Activated CD4-positive, alpha-beta T cell treated with anti-CD3 and anti-CD28 coated beads for 48 hours (primary cell): ENCODE results near the gene SLC5A1.

ENCODE experiments used
- DNase-seq: peaks from one replicate; pipeline ENCODE4 v3.0.0-alpha.2; 2020

The SLC5A1 gene

DNA sequence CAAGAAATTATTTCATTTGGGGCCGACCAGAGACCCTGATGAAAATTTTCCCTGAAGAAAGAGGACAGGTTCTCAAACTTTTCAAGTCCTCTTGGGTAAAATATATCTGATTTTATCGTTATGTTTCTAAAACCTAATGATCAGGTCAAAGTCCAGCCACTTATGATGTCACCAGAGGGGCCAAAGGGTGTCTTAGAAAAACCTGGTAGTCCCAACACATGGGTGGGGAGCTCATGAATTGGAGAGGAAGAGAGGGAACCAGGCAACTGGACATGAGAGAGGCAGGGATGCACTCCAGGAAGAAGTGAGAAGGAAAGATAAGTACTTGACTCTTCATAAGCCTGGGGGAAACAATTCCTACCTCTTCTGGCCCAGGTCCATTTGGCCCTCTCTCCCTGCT, 9.2 kb downstream of the SLC5A1 start:
- no peak for DNase-seq

DNA sequence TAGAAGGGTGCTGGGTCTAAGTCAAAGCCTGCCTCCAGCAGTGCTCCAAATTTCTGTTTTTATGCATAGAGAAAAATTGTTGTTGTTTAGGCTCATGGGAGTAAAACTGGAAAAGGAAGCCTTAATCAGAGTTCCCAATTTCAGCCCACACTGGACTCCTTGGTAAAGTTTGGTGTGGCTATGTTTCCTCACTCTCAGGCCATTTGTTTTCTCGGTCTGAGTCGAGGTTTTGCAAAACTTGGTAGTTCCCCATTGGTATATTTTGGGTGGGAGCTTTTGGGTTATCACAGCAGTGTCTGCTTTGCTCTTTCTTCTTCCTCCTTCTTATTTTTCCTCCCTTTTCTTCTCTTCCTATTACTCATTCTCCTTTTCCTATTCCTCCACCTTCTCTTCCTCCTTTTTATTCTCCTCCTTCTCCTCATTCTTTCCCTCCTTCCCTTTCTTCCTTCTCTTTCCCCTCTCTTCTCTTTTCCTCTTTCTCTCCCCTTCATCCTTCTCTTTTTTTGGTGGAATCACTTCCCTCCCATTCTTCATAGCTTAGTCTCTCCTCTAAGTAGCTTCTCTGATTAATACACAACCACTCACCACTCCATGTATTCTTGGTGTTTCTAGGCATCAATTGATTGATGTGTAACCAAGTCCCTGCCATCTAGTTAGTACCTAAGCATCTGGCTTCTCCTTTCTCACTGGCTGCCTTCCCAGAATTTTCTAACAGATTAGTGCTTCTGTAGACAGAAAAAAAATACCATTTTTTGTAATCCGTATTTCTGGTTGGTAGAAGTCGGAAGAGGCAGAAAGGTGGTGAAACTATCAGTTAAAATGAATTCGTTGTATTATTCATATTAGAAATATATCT, 10.1 kb downstream of the SLC5A1 start:
- DNase-seq: no peak

DNA sequence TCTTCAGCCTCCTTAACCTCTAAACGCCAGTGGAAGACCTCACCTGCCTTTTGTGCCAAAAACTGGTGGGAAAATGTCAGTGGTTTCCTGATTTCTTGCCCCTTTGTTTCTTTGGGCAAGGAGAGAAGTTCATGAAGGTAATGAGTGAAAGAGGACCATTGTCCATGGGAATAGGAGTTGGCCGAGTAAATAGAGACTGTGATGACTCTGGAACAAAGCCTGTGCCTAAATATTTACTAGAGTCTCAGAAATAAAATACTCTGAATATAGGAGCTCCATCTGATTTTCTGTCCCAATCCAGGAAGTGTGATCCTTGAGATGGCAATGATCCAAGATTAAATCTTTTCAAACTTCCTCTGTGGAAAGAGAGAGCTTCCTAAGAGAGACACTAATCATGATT, 12.0 kb downstream of the SLC5A1 start:
- DNase-seq: no peak

DNA sequence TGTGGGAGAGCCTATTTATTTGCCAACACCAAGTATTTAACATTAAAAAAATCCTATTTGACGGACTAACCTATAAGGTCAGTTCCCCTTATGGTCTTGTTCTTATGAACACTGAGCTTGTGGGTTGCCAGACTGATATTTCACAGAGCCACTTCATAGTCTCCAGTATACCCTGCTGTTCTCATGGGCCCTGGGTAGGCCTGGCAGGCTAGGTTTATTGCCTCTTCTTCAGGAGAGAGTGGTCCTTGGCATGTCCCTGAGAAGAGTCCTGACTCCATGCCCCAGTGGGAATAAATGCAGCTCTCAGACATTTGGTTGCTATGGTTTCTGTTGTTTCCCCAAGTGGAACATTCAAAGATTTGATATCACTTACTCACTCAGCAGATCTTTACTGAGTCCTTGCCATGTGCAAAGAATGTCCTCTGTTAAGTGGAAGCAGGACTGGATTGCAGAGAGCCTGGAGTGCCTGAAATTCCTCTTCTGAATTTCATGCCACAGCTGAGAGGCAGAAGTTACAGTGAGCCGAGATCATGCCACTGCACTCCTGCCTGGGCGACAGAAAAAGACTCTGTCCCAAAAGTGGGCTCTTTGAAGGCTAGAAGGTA, 15.7 kb downstream of the SLC5A1 start:
- no peak for DNase-seq

DNA sequence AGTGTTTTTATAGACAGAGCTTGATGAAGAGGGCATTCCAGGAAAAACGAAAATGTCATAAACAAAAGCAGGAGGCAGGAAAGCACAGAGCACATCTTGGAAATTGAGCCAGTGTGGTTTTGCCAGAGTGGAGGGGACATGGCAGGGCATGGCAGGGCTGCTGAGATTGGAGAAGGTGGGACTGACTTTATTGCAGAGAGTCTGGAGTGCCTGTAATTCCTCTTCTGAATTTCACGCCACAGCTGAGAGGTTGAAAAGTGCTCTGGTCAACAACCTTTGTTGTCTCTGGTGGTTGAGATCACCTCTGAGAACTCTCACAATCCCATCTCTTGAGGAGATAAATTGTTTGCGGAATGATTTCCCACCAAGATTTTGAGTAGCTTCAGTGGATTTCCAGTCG, 16.4 kb downstream of the SLC5A1 start:
- no peak for DNase-seq

DNA sequence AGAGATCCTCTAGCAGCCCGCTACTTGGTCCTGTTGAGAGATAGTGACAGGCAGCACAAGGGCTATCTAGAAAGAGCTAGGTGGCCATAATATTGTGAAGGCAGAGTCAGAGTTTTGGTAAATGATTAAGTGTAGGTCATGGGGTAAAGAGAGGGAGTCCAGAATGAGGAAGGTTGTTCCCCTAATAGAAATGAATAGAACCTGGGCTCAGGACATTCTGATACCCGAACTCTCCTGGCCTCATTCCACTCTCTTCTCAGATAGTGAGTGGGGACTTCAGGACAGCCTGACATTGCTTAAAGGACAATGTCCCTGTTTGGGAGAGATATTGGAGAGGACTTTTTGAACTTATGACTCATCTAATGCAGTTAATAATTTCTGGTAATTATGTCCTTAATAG, 20.6 kb downstream of the SLC5A1 start:
- DNase-seq: no peak

DNA sequence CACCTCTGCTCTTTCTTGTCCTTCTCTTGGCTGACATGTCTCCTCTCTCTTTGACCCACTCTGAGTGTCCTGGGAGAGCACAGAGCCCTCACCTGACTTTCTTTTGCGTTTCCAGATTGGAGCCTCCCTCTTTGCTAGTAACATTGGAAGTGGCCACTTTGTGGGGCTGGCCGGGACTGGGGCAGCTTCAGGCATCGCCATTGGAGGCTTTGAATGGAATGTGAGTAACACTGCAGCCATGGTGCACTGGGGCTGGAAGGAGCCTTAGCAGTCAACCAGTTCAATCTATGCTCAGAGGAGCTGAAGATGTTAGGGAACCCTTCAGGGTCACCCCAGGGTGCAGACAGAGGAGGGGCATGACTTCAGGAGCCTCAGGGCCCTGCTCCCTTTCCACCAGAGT, 23.8 kb downstream of the SLC5A1 start:
- no peak for DNase-seq

DNA sequence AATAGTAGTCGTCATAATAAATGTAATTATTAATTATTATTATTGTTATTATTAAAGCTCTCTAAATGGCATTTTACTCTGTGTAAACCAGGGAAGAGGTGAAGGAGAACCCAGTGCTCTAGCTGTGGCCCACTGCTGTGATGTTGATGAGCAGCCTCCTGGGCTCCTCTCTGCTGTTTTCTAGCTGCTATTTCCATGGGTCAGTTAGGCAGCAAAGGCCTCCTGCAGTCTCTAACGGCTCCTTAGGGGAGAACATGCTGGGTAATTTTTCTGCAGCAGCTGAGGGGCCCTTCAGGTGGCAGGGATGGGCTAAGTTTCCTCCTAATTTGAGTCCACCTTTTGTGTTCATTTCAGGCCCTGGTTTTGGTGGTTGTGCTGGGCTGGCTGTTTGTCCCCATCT, 24.6 kb downstream of the SLC5A1 start:
- DNase-seq: no peak

DNA sequence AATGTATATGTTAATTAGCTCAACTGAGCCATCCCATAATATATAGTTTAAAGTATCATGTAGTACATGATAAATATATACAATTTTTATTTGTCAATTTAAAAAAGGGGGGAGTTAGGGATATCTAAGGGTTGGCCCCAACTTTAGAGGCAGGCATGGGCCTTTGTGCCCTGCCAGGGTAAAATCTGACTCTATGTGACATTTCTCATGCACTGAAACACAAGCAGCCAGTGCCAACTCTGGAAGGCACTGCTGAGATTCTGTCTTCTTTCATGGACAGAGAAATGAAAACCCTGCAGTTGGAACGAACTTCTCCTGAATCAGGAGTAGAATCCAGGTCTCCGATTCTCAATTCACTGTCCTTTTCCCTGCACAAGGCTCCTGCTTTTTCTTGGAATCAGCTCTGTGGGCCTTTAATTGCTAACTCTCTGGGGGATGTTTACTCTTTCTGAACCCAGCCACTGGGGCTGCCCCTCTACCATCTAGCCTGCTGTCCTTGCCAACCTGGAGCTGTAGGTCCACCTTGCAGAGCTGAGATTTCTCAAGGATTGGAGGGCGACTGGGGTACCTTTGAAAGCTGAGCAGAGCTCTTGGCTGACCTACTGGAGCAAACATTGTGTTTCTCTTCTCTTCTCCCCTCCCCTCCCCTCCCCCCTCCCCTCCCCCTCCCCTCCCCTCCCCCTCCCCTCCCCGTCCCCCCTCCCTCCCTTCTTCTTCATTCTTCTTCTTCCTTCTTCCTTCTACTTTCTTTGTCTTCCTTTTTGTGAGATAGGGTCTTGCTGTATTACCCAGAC, 26.7 kb downstream of the SLC5A1 start:
- no peak for DNase-seq

DNA sequence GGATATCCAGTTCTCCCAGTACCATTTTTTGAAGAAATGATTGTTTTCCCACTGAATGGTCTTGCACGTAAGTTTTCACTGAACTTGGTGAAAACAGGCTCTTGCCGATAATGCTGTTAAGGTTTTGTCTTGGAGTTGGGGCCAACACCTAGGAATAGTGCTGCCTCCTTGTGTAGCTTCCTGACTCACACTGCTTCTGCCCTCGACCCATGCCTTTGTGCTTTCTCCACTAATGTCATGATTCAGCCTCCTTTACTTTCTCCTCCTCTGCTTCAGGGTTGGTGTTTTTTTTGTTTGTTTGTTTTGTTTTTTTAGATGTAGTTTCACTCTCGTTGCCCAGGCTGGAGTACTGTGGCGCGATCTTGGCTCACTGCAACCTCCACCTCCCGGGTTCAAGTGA, 30.2 kb downstream of the SLC5A1 start:
- no peak for DNase-seq

DNA sequence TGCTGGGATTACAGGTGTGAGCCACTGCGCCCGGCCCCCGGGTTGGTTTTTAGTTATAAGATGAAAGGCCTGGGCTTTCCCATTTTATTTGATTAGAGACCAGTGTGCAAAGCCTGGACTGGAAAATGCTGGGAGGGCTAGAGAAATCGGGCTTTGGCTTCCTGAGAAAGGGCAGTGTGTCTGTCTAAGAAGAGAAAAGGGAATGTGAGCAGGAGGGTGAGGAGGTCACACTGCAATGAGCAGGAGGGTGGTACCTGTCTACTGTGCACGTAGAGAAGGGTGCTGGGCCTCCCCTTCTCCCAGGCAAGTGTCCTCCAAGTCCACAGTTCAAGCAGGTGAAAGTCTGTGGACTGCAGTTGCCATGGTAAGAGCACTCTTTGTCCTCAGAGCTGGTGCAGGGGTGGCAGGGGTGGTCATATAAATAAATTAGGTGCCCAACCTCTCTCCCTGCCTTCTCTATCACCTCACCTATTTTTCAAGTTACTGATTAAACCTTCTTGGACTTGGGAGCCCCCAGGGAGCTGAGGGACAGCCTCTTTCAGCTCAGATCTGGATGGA, 30.8 kb downstream of the SLC5A1 start:
- no peak for DNase-seq

DNA sequence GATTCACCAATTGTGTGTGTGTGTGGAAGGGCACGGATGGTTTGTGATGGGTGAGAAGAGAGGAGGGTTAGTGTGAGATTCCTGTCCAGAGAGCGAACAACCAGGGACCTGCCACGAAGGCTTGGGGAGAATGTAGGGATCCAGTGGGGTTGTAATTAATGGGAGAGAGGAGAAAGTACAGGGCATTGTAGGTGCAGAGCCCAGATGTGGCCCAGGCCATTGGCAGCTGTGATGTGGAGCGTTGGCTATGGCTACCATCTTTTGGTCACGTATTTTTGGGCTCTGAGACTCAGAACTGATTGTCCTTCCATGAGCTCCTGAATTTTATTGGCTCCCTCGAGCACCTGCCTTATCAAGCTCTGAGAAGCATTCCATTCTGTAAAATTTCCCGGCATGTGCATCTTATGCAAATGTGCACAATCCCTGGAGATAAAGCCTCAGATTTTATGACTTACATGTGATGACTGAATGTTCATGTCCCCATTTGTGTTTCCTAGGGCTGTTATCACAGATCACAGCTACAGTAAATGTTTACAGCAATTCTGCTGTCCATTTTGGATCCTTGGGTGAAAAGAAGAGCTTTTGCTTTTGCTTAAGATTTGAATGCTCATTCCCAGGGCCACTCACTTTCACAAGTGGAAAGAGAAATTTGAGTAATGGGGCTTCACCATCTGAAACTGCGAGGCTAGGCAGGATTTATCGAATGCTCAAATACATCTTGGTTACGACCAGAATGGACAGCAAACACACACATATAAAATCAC, 33.1 kb downstream of the SLC5A1 start:
- no peak for DNase-seq

DNA sequence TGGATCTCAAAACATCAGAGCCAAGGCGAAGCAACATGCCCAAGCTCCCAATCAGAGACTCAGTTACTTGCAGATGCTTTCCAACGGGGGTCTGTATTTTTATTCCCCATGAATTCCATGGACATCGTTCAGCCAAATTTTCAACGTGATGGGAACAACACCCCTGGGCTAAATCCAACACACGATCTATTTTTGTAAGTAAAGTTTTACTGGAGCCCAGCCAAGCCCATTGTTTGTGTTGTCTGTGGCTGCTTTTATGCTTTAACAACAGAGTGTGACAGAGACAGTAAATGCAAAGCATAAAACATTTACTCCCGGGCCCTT, 33.7 kb downstream of the SLC5A1 start:
- DNase-seq: no peak

DNA sequence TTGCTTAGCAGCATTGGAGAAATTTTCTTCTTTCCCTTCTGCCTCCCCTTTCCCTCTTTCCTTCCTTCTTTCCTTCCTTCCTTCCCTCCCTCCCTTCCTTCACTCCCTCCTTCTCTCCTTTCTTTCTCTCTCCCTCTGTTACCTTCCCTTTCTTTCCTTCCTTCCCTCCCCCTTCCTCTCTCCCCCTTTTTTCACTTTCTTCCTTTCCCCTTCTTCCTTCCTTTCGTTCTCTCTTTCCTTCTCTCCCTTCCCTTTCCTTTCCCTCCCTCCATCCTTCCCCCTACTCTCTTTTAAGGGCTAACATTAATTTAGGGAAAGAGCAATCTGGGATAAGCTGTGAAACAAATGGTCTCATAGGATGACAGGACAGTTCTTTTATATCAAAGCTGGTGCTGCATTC, 34.1 kb downstream of the SLC5A1 start:
- no peak for DNase-seq

DNA sequence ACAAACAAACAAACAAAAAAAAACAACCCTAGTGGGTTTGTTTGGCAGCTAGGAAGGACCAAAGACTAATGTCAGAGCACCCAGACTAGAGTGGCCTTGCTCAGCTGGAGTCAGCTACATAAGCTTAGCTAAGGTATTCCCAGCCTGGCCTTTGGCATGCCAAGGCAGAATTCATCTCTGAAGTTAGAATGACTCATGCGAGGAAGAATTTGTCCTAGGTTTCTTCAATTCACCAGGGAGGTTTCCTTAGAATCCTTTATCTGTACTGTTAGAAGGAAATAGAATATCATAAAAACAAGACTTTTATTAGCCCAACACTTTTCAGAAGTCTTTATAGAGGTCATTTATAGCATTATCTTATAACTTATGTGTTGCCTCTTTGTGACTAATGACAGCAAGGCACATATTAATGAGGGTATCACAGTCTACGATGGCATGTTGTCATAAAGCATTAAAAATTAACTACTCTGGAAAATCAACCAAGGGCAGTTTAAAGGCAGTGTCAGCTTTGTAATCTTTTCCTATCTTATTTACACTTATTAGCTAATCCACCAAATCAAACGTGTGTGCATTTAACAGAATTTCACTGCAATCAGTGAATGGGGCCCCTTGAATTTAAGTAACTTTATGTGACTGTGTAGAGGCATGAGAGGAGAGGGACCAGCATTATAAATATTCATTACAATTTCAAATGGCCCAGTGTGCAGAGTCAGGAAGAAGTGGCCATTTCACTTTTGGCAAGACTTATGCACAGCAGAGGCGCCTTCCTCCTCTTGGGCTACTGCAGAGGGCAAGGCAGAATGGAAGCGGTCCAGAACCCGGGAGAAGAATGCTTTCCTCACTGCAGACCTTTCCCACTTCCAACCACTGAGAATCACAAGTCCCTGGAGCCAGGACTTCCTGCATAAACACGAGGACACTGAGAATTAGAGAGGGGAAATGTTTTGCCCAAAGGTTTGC, 36.3 kb downstream of the SLC5A1 start:
- no peak for DNase-seq

DNA sequence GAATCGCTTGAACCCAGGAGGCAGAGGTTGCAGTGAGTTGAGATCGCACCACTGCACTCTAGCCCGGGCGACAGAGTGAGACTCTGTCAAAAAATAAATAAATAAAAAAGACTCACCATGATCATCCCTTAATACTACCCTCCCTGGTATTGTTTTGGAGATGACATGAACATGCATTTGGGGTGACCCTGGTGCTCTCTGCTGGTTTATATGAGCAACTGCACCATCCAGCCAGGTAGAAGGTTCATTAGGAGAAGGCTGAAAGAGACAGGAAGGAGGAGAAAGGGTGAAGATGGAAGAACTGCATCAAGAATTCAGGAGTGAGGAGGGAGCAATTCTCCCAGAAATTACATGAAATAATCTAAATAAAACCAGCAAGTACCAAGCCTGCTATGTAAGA, 37.8 kb downstream of the SLC5A1 start:
- peak; percentile 33 for DNase-seq

DNA sequence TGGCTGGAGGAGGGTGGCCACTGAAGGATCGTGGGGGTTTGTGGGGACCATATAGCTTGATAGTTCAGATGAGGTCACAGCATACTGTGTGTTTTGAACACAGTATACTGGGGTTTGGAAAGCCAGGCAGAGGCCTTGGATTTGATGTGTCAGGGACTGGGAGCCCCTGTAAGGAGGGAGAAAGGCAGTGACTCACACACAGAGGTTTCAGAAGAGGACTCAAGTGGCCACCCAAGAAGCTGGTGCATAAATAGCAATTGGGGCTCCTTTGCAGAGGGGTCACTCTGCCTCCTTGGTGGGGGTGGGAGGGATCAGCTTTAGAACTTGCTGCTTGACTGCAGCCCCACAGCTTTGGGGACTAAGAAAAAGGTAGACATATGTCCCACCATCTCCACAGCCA, 39.3 kb downstream of the SLC5A1 start:
- DNase-seq: no peak

DNA sequence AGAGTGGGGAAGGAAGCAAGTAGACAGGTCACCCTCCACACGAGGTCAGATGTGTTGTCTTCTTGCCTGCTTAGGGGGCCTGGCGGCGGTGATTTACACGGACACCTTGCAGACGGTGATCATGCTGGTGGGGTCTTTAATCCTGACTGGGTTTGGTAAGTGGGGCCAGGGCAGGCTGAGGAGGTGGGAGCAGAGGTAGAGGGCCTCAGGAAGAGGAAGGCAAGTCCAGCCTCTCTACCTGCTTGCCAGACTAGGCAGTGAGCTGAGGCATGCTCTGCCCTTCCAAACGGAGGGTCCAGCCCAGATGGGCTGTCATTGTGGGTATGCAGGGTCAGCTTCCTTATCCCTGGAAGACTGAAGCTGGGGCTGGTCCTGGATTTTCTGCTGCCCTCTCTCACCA, 39.9 kb downstream of the SLC5A1 start:
- DNase-seq: no peak

DNA sequence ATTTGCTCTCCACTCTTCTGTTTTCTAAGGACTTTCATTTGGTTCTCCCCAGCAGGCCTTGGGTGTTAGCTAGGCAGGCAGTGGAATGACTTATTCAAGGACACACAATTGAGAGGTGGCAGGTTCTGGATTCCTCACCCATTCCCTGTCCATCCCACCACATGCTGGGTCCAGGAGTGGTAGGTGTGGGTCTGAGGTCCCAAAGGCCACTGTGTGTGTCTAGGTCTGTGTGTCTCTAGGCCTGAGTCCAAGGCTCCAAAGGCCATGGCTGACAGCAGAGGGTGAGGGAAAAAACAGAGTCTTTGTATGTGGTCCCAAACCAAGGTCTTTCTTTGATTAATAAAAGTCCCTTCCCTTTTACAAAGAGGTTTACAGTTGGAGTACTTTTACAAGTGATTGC, 40.8 kb downstream of the SLC5A1 start:
- no peak for DNase-seq

DNA sequence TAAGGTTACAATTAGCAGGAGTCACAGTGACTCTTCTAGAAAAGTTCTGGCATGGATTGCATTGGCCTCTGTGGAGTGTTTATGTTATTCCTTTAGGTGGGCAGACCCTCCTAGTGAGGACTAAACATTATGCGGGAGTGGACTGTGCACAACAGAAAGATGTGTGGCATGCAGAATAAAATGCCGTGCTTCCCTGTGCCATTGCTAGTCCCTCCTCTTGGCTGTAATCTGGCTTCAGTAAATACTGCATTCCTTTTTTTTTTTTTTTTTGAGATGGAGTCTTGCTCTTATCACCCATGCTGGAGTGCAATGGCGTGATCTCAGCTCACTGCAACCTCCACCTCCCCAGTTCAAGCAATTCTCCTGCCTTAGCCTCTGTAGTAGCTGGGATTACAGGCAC, 45.0 kb downstream of the SLC5A1 start:
- no peak for DNase-seq

DNA sequence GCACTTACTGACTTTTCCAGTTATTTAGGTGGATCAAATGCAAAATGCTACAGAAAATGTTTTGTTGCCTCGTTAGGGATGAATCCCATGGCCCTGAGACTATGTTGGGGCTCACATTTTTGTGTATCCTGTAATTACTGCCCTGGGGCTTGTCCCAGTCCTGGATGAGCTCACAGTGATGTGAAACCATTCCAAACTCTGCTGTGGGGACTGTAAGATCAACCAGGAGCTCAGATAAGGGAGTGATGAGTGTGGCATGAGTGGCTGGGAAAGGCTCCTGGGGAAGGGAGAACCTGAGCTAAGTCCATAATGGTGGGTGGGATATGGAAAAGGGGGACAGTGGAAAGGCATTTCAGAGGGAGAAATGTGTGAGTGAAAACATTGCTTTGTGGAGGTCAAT, 54.0 kb downstream of the SLC5A1 start:
- no peak for DNase-seq
